IPS-11a (cell line): ENCODE results near the gene IL17RE.
"Not testable (repeated sequence)": the region's sequence is repeated elsewhere in the genome, so short reads cannot be mapped to it uniquely, and the experiment has no call there.

Experiments used
- H3K4me3 ChIP-seq: one replicate; pipeline ENCODE4 v1.5.1; 2013; ENCODE audit warnings: low read depth, low read length, control low read depth

IL17RE gene, protein sequence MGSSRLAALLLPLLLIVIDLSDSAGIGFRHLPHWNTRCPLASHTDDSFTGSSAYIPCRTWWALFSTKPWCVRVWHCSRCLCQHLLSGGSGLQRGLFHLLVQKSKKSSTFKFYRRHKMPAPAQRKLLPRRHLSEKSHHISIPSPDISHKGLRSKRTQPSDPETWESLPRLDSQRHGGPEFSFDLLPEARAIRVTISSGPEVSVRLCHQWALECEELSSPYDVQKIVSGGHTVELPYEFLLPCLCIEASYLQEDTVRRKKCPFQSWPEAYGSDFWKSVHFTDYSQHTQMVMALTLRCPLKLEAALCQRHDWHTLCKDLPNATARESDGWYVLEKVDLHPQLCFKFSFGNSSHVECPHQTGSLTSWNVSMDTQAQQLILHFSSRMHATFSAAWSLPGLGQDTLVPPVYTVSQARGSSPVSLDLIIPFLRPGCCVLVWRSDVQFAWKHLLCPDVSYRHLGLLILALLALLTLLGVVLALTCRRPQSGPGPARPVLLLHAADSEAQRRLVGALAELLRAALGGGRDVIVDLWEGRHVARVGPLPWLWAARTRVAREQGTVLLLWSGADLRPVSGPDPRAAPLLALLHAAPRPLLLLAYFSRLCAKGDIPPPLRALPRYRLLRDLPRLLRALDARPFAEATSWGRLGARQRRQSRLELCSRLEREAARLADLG

GRCh38 chr3:9902372-9903237, at the start of gene IL17RE:
IL17RE (plus strand) TSS chr3:9902848; CDS start chr3:9902933, 85 bp downstream.
- no peak within 1 kb of the TSS for H3K4me3 ChIP-seq

- not testable (repeated sequence) for H3K4me3 ChIP-seq
Measured at GRCh38 chr3:9854291-9854940, 48.2 kb upstream of the IL17RE start.

GRCh38 chr3:9855594-9855993, 47.1 kb upstream of the IL17RE start:
- H3K4me3 ChIP-seq, result no peak overlapping the region

- no peak overlapping the region for H3K4me3 ChIP-seq
Measured at GRCh38 chr3:9859530-9860025, 43.1 kb upstream of the IL17RE start.

DNA sequence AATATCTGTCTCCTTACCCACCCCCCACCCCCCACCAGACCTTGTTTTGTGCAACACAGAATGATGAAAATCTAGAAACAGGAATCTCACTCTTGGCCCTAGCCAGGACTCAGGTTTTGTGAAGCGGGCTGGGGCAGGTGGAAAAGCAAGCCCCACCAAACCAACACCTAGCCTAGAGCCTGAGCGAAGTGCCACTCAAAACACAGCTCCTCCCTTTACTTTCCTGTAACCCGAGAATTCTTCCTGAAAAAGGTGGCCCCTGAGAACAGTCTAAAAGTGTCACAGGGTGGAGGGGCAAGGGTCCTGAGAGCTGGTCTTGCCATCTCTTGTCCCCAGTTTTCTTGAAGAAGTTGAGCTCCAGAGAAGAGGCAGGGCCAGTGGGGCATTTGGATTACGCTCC, 41.4 kb upstream of the IL17RE start:
- H3K4me3 ChIP-seq, result no peak overlapping the region

DNA sequence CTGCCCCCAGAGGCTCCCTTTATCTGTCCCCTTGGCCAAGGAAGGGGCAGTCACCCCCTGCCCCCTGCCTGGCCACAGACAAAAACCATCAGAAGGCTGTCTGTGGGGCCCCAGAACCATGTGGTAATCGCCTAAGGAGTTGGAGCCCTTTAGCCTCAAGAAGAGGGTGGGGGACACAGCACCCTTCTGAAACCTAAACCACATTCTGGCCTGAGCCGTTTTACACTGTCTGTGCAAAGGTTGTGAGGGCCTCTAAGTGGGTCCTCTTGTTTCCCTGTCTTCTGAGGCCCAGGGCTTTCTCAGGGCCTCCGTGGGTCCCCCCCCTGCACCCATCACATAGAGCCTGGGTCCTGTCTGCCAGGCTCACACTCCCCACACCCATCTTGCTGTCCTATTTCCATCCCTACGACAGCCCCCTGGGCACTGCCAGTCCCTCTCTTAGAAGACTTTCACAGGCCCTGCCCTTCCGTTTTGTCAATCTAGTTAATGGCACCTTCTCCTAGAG, 41.0 kb upstream of the IL17RE start:
- no peak overlapping the region for H3K4me3 ChIP-seq

DNA sequence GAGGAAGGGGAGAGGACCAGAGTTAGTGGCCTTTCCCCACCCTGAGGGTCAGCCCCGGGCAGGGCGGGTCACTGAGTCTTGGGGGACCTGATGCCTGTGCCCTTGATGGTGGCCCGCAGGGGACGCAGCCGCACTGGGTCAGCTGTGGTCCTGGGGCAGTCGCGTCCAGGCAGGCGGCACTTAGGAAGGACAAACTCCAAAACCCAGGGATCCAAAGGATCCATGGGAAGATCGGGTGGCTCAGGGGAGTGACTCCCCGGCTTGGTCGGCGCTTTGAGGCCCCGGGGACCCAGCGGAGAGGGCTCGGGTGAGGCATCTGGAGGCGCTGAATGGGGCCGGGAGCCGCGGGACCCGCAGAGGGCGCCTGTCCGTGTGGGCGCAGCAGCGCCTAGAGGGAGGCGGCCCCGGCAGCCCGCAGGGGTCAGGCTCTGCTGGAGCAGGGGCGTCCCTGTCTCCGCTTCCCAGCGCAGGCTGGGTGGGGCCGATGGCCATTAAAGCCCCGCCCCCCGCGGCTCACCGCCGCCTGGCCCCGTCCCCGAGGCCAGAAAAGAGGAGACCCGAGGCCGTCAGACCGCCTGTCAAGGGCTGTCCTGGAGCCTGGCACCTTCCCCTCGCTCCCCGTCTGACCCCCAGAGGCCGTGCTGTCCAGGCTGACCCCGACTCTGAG, 40.1 kb upstream of the IL17RE start:
- peak overlapping the region; percentile 33 for H3K4me3 ChIP-seq

- H3K4me3 ChIP-seq, result no peak overlapping the region
Measured at GRCh38 chr3:9863058-9863772, 39.4 kb upstream of the IL17RE start.

GRCh38 chr3:9864200-9864927, 38.3 kb upstream of the IL17RE start:
- H3K4me3 ChIP-seq, result no peak overlapping the region

DNA sequence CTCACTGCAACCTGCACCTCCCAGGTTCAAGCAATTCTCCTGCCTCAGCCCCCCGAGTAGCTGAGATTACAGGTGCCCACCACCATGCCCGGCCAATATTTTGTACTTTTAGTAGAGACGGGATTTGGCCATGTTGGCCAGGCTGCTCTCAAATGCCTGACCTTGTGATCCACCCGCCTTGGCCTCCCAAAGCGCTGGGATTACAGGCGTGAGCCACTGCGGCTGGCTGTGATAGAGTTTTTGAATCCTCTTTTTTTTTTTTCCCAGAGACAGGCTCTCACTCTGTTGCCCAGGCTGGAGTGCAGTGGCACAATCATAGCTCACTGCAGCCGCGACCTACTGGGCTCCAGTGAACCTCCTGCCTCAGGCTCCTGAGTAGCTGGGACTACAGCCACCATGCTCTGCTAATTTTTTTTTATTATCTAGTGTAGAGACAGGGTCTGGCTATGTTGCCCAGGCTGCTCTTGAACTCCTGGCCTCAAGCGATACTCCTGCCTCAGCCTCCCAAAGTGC, 37.5 kb upstream of the IL17RE start:
- H3K4me3 ChIP-seq, result not testable (repeated sequence)

DNA sequence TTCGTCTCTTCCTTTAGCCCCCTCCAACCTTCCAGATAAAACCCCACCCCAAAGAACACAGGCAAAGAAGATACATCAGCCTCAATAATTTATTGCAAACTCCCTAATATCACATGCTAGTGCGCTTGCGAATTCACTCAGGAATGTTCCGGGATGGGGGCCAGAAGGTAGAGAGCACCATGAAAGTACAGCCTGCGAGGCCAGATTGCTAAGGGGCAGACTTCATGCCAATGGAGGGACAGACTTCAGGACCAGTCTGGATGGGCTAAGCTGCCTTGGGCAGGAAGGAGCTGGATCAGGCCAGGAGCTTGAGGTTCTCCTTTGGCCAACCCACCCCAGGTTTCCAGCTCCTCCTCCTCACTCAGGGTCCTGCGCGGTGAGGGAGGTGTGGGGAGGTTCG, 36.0 kb upstream of the IL17RE start:
- no peak overlapping the region for H3K4me3 ChIP-seq

DNA sequence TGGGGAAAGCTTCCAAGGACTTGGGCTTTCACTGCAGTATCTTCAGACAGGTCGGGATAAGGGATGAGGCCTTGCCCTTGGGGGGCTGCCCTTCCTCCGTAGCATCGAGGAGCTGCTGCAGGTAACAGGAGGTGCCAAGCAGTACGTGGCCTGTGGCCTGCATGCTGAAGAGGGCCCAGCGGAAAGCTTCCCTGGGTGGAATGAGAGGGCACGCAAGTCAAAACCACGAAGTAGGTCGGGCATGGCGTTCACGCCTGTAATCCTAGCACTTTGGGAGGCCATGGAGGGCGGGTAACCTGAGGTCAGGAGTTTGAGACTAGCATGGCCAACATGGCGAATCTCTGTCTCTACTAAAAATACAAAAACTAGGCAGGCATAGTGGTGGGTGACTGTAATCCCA, 35.5 kb upstream of the IL17RE start:
- no peak overlapping the region for H3K4me3 ChIP-seq

- H3K4me3 ChIP-seq, result no peak overlapping the region
Measured at GRCh38 chr3:9869955-9870354, 32.7 kb upstream of the IL17RE start.

DNA sequence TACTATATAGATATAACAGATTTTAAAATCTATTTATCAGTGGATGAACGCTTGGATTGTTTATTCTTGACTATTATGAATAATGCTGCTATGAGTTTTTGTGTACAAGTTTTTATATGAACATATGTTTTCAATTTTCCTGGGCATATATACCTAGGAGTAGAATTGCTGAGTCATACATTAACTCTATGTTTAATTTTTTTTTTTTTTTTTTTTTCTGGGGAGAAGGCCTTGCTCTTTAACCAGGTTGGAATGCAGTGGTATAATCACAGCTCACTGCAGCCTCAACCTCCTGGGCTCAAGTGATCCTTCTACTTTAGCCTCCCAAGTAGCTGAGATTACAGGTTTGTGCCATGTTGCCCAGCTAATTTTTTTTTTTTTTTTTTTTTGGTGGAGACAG, 31.7 kb upstream of the IL17RE start:
- H3K4me3 ChIP-seq, result no peak overlapping the region

- H3K4me3 ChIP-seq, result not testable (repeated sequence)
Measured at GRCh38 chr3:9872067-9872466, 30.6 kb upstream of the IL17RE start.

- H3K4me3 ChIP-seq, result no peak overlapping the region
Measured at GRCh38 chr3:9875448-9875847, 27.2 kb upstream of the IL17RE start.

GRCh38 chr3:9876255-9876654, 26.4 kb upstream of the IL17RE start:
- not testable (repeated sequence) for H3K4me3 ChIP-seq

- H3K4me3 ChIP-seq, result no peak overlapping the region
Measured at GRCh38 chr3:9876991-9877390, 25.7 kb upstream of the IL17RE start.

DNA sequence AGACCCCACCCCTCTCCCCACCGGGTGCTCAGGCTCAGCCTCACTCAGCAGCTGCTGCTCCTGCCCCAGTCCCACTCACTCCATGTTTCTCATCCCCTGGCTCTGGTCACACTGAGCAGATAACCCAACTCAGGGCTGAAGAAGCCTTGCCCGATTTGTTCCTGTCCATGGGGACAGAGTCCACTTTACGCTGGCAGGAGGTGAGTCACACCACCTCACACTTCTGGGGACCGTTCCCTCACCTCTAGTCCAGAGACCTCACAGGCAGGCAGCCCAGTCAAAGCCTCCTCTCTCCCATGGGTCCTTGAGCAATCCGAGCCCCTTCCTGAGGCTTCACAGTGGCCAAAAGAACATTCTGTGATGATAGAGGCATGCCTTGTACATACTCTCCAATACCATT, 23.9 kb upstream of the IL17RE start:
- no peak overlapping the region for H3K4me3 ChIP-seq
